ENCODE results near the gene KCNMA1. TPM values are rescaled to one million over a fixed set of nuclear protein-coding genes. Genes with fewer than 3 reads are reported as not detected.

Gene KCNMA1
- total and polyA plus RNA-seq, 10 of the 15 experiments (the other 5 are each of a cell fraction or from before 2014, with no cell fraction given), result 8.5 to 77.0 (median 21.3) TPM

DNA sequence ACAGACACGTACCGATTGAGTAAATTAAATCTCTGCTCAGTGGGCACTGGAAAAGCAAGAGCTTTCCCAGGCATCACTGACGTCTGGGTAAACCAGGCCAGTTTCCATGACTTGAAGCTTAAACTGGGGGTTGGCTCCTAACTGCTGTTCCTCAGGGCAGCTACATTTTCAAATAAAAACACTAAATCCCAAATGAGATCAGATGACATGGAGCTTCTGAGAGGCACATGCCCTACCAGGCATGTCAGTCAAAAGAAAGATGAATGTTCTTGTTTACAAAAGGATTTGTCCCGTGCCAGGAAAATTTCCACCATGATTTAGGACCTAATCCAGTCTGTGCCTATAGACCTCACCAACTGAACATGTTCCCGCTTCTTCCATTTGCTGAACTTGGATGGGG is 220.2 kb downstream of the KCNMA1 start (continued):
- TF ChIP-seq, protein P1, sequence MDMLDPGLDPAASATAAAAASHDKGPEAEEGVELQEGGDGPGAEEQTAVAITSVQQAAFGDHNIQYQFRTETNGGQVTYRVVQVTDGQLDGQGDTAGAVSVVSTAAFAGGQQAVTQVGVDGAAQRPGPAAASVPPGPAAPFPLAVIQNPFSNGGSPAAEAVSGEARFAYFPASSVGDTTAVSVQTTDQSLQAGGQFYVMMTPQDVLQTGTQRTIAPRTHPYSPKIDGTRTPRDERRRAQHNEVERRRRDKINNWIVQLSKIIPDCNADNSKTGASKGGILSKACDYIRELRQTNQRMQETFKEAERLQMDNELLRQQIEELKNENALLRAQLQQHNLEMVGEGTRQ (IDR thresholded peaks at IDR 0.05; ENCODE audit: borderline replicate concordance, low read depth, low read length), result no peak
- TF ChIP-seq, protein P2, sequence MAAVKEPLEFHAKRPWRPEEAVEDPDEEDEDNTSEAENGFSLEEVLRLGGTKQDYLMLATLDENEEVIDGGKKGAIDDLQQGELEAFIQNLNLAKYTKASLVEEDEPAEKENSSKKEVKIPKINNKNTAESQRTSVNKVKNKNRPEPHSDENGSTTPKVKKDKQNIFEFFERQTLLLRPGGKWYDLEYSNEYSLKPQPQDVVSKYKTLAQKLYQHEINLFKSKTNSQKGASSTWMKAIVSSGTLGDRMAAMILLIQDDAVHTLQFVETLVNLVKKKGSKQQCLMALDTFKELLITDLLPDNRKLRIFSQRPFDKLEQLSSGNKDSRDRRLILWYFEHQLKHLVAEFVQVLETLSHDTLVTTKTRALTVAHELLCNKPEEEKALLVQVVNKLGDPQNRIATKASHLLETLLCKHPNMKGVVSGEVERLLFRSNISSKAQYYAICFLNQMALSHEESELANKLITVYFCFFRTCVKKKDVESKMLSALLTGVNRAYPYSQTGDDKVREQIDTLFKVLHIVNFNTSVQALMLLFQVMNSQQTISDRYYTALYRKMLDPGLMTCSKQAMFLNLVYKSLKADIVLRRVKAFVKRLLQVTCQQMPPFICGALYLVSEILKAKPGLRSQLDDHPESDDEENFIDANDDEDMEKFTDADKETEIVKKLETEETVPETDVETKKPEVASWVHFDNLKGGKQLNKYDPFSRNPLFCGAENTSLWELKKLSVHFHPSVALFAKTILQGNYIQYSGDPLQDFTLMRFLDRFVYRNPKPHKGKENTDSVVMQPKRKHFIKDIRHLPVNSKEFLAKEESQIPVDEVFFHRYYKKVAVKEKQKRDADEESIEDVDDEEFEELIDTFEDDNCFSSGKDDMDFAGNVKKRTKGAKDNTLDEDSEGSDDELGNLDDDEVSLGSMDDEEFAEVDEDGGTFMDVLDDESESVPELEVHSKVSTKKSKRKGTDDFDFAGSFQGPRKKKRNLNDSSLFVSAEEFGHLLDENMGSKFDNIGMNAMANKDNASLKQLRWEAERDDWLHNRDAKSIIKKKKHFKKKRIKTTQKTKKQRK (IDR thresholded peaks at IDR 0.05; ENCODE audit: low read depth, low read length), result no peak
- TF ChIP-seq, protein P3, sequence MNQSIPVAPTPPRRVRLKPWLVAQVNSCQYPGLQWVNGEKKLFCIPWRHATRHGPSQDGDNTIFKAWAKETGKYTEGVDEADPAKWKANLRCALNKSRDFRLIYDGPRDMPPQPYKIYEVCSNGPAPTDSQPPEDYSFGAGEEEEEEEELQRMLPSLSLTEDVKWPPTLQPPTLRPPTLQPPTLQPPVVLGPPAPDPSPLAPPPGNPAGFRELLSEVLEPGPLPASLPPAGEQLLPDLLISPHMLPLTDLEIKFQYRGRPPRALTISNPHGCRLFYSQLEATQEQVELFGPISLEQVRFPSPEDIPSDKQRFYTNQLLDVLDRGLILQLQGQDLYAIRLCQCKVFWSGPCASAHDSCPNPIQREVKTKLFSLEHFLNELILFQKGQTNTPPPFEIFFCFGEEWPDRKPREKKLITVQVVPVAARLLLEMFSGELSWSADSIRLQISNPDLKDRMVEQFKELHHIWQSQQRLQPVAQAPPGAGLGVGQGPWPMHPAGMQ (IDR thresholded peaks at IDR 0.05; ENCODE audit: borderline replicate concordance), result no peak
- TF ChIP-seq RFX5 (IDR thresholded peaks at IDR 0.05; ENCODE audit: low read depth, low read length), result no peak
- TF ChIP-seq KDM1A (IDR thresholded peaks at IDR 0.05; ENCODE audit: borderline replicate concordance), result no peak
- TF ChIP-seq, protein P4, sequence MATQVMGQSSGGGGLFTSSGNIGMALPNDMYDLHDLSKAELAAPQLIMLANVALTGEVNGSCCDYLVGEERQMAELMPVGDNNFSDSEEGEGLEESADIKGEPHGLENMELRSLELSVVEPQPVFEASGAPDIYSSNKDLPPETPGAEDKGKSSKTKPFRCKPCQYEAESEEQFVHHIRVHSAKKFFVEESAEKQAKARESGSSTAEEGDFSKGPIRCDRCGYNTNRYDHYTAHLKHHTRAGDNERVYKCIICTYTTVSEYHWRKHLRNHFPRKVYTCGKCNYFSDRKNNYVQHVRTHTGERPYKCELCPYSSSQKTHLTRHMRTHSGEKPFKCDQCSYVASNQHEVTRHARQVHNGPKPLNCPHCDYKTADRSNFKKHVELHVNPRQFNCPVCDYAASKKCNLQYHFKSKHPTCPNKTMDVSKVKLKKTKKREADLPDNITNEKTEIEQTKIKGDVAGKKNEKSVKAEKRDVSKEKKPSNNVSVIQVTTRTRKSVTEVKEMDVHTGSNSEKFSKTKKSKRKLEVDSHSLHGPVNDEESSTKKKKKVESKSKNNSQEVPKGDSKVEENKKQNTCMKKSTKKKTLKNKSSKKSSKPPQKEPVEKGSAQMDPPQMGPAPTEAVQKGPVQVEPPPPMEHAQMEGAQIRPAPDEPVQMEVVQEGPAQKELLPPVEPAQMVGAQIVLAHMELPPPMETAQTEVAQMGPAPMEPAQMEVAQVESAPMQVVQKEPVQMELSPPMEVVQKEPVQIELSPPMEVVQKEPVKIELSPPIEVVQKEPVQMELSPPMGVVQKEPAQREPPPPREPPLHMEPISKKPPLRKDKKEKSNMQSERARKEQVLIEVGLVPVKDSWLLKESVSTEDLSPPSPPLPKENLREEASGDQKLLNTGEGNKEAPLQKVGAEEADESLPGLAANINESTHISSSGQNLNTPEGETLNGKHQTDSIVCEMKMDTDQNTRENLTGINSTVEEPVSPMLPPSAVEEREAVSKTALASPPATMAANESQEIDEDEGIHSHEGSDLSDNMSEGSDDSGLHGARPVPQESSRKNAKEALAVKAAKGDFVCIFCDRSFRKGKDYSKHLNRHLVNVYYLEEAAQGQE (IDR thresholded peaks at IDR 0.05; ENCODE audit: low read depth, low read length), result no peak
- TF ChIP-seq CHD1 (IDR thresholded peaks at IDR 0.05; ENCODE audit: low read depth, low read length), result no peak
- TF ChIP-seq, protein P5, sequence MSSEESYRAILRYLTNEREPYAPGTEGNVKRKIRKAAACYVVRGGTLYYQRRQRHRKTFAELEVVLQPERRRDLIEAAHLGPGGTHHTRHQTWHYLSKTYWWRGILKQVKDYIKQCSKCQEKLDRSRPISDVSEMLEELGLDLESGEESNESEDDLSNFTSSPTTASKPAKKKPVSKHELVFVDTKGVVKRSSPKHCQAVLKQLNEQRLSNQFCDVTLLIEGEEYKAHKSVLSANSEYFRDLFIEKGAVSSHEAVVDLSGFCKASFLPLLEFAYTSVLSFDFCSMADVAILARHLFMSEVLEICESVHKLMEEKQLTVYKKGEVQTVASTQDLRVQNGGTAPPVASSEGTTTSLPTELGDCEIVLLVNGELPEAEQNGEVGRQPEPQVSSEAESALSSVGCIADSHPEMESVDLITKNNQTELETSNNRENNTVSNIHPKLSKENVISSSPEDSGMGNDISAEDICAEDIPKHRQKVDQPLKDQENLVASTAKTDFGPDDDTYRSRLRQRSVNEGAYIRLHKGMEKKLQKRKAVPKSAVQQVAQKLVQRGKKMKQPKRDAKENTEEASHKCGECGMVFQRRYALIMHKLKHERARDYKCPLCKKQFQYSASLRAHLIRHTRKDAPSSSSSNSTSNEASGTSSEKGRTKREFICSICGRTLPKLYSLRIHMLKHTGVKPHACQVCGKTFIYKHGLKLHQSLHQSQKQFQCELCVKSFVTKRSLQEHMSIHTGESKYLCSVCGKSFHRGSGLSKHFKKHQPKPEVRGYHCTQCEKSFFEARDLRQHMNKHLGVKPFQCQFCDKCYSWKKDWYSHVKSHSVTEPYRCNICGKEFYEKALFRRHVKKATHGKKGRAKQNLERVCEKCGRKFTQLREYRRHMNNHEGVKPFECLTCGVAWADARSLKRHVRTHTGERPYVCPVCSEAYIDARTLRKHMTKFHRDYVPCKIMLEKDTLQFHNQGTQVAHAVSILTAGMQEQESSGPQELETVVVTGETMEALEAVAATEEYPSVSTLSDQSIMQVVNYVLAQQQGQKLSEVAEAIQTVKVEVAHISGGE (CRISPR knock-in tag; IDR thresholded peaks at IDR 0.05), result no peak
- TF ChIP-seq PAX8 (IDR thresholded peaks at IDR 0.05), result no peak
